HG03342 (cell line): Measurements from ENCODE around the gene POGK.
"Not testable (repeated sequence)": the region's sequence is repeated elsewhere in the genome, so short reads cannot be mapped to it uniquely, and the experiment has no call there.

ENCODE experiments used
- ATAC-seq: cut with Tn5 transposase; IDR thresholded peaks from one replicate; pipeline ENCODE4 v1.9.1; 2021; ENCODE audit warnings: mild to moderate bottlenecking, moderate library complexity; ENCODE audit not compliant: unreplicated experiment

The POGK gene

GRCh38 chr1:166852918-166853317 lies 13.6 kb downstream of the POGK start:
- no peak for ATAC-seq

GRCh38 chr1:166855558-166855957 lies 16.3 kb downstream of the POGK start:
- no peak for ATAC-seq

- ATAC-seq = no peak
These were observed 18.7 kb downstream of the POGK start for GRCh38 chr1:166857995-166858394.

- no peak for ATAC-seq
These were observed 19.6 kb downstream of the POGK start for GRCh38 chr1:166858726-166859419.

GRCh38 chr1:166859597-166859996 lies 20.3 kb downstream of the POGK start:
- ATAC-seq = no peak

GRCh38 chr1:166865926-166866325 lies 26.7 kb downstream of the POGK start:
- ATAC-seq = no peak

GRCh38 chr1:166868639-166869038 lies 29.4 kb downstream of the POGK start:
- no peak for ATAC-seq

- no peak for ATAC-seq
These were observed 30.2 kb downstream of the POGK start for GRCh38 chr1:166869318-166870099.

- no peak for ATAC-seq
These were observed 31.3 kb downstream of the POGK start for GRCh38 chr1:166870584-166870983.

- no peak for ATAC-seq
These were observed 35.2 kb downstream of the POGK start for GRCh38 chr1:166874464-166874863.

GRCh38 chr1:166875302-166875733 lies 36.0 kb downstream of the POGK start:
- ATAC-seq = no peak

- ATAC-seq = peak; percentile 91
These were observed 36.7 kb downstream of the POGK start, which contains the start of gene TADA1 for GRCh38 chr1:166875734-166876539. TADA1 (minus strand) TSS chr1:166876264; CDS start chr1:166876233, 31 bp downstream.

- peak; percentile 1 for ATAC-seq
These were observed 37.2 kb downstream of the POGK start for GRCh38 chr1:166876540-166876838.

GRCh38 chr1:166878173-166878917 lies 39.1 kb downstream of the POGK start:
- not testable (repeated sequence) for ATAC-seq

- no peak for ATAC-seq
These were observed 43.6 kb downstream of the POGK start for GRCh38 chr1:166882893-166883292.

- ATAC-seq = peak; percentile 62
These were observed 44.9 kb downstream of the POGK start for GRCh38 chr1:166884040-166884642.

- ATAC-seq = no peak
These were observed 45.7 kb downstream of the POGK start for GRCh38 chr1:166884971-166885370.

GRCh38 chr1:166888373-166889111 lies 49.3 kb downstream of the POGK start:
- no peak for ATAC-seq

- no peak for ATAC-seq
These were observed 50.5 kb downstream of the POGK start for GRCh38 chr1:166889776-166890175.

- no peak for ATAC-seq
These were observed 56.5 kb downstream of the POGK start for GRCh38 chr1:166895766-166896165.
